Activated T-cell treated with anti-CD3 and anti-CD28 coated beads, Interleukin-2, amount 50 U/mL, for 24 hours (primary cell): Measurements from ENCODE around the gene DLX2.
"Not testable (repeated sequence)": the region's sequence is repeated elsewhere in the genome, so short reads cannot be mapped to it uniquely, and the experiment has no call there.

ENCODE experiments used
- DNase-seq: peaks from one replicate; pipeline ENCODE4 v3.0.0-alpha.2; 2020
- H3K27ac Mint-ChIP-seq: 2 replicates; pipeline ENCODE4 v1.8.0; 2020; ENCODE audit warnings: mild to moderate bottlenecking, mixed read lengths
- H3K27me3 Mint-ChIP-seq: 2 replicates; pipeline ENCODE4 v1.8.0; 2020; ENCODE audit warnings: mixed read lengths
- H3K36me3 Mint-ChIP-seq: 2 replicates; pipeline ENCODE4 v1.8.0; 2020; ENCODE audit warnings: low read depth, mixed read lengths
- H3K4me1 Mint-ChIP-seq: 2 replicates; pipeline ENCODE4 v1.8.0; 2020; ENCODE audit warnings: low read depth, mixed read lengths
- H3K4me3 Mint-ChIP-seq: 2 replicates; pipeline ENCODE4 v1.8.0; 2020; ENCODE audit warnings: mild to moderate bottlenecking, moderate library complexity, mixed read lengths
- H3K9me3 Mint-ChIP-seq: 2 replicates; pipeline ENCODE4 v1.8.0; 2020; ENCODE audit warnings: mixed read lengths

DLX2 gene

GRCh38 chr2:172102391-172103359, at the start of gene DLX2:
Gene DLX2, minus strand, starts transcription at chr2:172102900. Its CDS starts 362 bp downstream, at chr2:172102538.
- peak within 1 kb of the TSS; percentile 73 for H3K27ac Mint-ChIP-seq
- H3K4me1 Mint-ChIP-seq, result peaks cover 61% of the 10 kb centered on the region
- peaks cover 91% of the 10 kb centered on the region for H3K27me3 Mint-ChIP-seq
- no peaks in the 10 kb centered on the region for H3K9me3 Mint-ChIP-seq
- H3K4me3 Mint-ChIP-seq, result peak within 1 kb of the TSS; percentile 79
- H3K36me3 Mint-ChIP-seq, result no peaks in the 10 kb centered on the region
- peak; percentile 78 for DNase-seq

- Mint-ChIP-seq H3K27ac (no peak overlapping the region), H3K4me1 (peaks cover 2% of the 10 kb centered on the region), H3K36me3 (no peaks in the 10 kb centered on the region), H3K4me3 (no peak overlapping the region), H3K27me3 (peaks cover 6% of the 10 kb centered on the region), H3K9me3 (no peaks in the 10 kb centered on the region)
- DNase-seq, result no peak
These were observed 45.4 kb upstream of the DLX2 start for GRCh38 chr2:172147944-172148650.

GRCh38 chr2:172143817-172144216, 41.1 kb upstream of the DLX2 start:
- H3K4me3 Mint-ChIP-seq, result no peak overlapping the region
- H3K9me3 Mint-ChIP-seq, result no peaks in the 10 kb centered on the region
- no peaks in the 10 kb centered on the region for H3K4me1 Mint-ChIP-seq
- no peaks in the 10 kb centered on the region for H3K27me3 Mint-ChIP-seq
- no peaks in the 10 kb centered on the region for H3K36me3 Mint-ChIP-seq
- no peak for DNase-seq
- H3K27ac Mint-ChIP-seq, result no peak overlapping the region

DNA sequence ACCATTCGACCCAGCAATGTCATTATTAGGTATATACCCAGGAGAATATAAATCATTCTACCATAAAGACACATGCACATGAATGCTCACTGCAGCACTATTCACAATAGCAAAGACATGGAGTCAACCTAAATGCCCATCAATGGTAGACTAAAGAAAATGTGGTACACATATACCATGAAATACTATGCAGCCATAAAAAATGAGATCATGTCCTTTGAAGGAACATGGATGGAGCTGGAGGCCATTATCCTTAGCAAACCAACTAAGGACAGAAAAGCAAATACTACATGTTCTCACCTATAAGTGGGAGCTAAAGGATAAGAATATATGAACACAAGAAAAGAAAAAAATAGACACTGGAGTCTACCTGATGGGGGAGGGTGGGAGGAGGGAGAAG, 36.0 kb upstream of the DLX2 start:
- H3K27ac Mint-ChIP-seq, H3K36me3 Mint-ChIP-seq, H3K27me3 Mint-ChIP-seq, H3K9me3 Mint-ChIP-seq, H3K4me3 Mint-ChIP-seq, H3K4me1 Mint-ChIP-seq, DNase-seq: not testable (repeated sequence)

DNA sequence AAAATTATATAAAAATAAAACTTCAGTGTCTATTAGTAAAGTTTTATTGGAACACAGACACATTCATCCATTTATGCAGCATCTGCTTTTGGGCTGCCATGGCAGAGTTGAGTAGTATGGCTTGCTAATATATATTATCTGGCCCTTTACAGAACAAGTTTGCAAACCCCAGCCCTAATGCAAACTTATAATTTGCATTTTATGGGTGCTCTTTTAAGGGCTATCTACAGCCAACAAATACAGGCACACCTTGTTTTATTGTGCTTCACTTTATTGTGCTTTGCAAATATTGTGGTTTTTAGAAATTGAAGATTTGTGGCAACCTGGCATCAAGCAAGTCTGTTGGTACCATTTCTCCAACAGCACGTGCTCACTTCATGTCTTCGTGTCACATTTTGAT, 35.2 kb upstream of the DLX2 start:
- Mint-ChIP-seq H3K4me1 (no peaks in the 10 kb centered on the region), H3K27me3 (peaks cover 4% of the 10 kb centered on the region), H3K9me3 (no peaks in the 10 kb centered on the region), H3K36me3 (no peaks in the 10 kb centered on the region), H3K27ac (no peak overlapping the region), H3K4me3 (no peak overlapping the region)
- no peak for DNase-seq

DNA sequence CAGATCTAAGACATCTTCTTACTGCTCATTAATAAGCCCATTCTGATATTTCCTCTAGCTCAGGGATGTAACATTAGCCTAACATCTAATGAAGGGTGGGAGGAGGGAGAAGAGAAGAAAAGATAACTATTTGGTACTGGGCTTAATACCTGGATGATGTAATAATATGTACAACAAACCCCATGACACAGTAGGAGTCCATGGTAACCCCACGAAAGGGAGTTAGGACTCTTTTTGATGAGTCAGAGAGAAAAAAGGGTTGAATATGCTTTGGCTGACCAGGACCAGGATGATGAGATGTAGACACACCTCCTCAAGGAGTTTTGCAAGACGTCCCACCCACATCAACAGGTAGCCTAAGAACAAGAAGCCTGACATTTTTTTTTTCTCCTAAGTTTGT, 34.4 kb upstream of the DLX2 start:
- Mint-ChIP-seq H3K27ac (no peak overlapping the region), H3K9me3 (no peaks in the 10 kb centered on the region)

GRCh38 chr2:172135446-172135845, 32.7 kb upstream of the DLX2 start:
- no peak overlapping the region for H3K27ac Mint-ChIP-seq
- DNase-seq, result no peak
- H3K4me3 Mint-ChIP-seq, result no peak overlapping the region
- no peaks in the 10 kb centered on the region for H3K36me3 Mint-ChIP-seq
- H3K4me1 Mint-ChIP-seq, result no peaks in the 10 kb centered on the region
- no peaks in the 10 kb centered on the region for H3K9me3 Mint-ChIP-seq
- H3K27me3 Mint-ChIP-seq, result peaks cover 4% of the 10 kb centered on the region

More for the DNA sequence above, 34.4 kb upstream of the DLX2 start:
- DNase-seq, result no peak
- Mint-ChIP-seq H3K36me3 (no peaks in the 10 kb centered on the region), H3K4me1 (no peaks in the 10 kb centered on the region), H3K27me3 (peaks cover 4% of the 10 kb centered on the region), H3K4me3 (no peak overlapping the region)

- Mint-ChIP-seq H3K9me3 (peaks cover 3% of the 10 kb centered on the region), H3K27ac (no peak overlapping the region), H3K4me3 (no peak overlapping the region), H3K4me1 (no peaks in the 10 kb centered on the region), H3K27me3 (peaks cover 4% of the 10 kb centered on the region), H3K36me3 (no peaks in the 10 kb centered on the region)
- DNase-seq, result no peak
These were observed 31.6 kb upstream of the DLX2 start for GRCh38 chr2:172134270-172134669.

- no peak overlapping the region for H3K4me3 Mint-ChIP-seq
- no peak overlapping the region for H3K27ac Mint-ChIP-seq
- no peak for DNase-seq
- H3K9me3 Mint-ChIP-seq, result peaks cover 3% of the 10 kb centered on the region
- H3K27me3 Mint-ChIP-seq, result peaks cover 1% of the 10 kb centered on the region
- H3K4me1 Mint-ChIP-seq, result no peaks in the 10 kb centered on the region
- no peaks in the 10 kb centered on the region for H3K36me3 Mint-ChIP-seq
These were observed 29.2 kb upstream of the DLX2 start for GRCh38 chr2:172131713-172132555.

DNA sequence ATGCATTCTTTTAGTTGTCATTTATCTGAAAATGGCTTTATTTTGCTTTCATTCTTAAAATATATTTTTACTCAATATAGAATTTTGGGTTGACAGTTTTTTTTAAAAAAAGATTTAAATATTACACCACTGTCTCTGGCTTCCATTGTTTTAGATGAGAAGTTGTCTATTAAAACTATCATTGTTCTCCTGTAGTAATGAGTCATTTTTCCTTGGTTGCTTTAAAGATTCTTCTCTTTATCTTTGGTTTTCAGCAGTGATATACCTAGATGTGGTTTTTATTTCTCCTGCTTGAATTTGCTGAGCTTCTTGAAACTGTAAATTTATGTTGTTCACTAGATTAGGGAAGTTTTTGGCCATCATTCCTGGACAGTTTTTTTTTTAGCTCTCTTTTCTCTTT, 26.7 kb upstream of the DLX2 start:
- H3K4me1 Mint-ChIP-seq, result no peaks in the 10 kb centered on the region
- no peaks in the 10 kb centered on the region for H3K36me3 Mint-ChIP-seq
- no peak overlapping the region for H3K4me3 Mint-ChIP-seq
- no peak for DNase-seq
- H3K27me3 Mint-ChIP-seq, result no peaks in the 10 kb centered on the region
- H3K27ac Mint-ChIP-seq, result no peak overlapping the region
- H3K9me3 Mint-ChIP-seq, result peaks cover 3% of the 10 kb centered on the region

- H3K27me3 Mint-ChIP-seq, result no peaks in the 10 kb centered on the region
- H3K36me3 Mint-ChIP-seq, result no peaks in the 10 kb centered on the region
- H3K4me1 Mint-ChIP-seq, result no peaks in the 10 kb centered on the region
- no peak overlapping the region for H3K27ac Mint-ChIP-seq
- DNase-seq, result no peak
- peaks cover 3% of the 10 kb centered on the region for H3K9me3 Mint-ChIP-seq
- no peak overlapping the region for H3K4me3 Mint-ChIP-seq
These were observed 25.8 kb upstream of the DLX2 start for GRCh38 chr2:172128484-172128883.

DNA sequence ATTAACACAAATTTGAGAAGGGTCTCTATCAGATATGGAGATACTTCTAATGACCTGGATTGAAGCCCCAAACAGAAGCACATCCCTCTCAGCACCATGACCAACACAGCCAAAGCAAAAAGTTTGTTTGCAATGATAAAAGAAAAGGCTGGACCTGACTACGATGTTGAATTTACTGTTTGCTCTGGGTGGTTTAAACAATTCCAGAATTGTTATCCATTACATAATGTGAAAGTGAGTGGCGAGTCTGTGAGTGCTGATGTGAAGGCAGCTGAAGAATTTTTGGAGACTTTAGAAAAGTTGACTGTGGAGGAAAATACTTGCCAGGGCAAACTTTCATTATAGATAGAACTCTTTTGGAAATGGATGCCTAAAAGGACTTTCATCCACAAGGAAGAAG, 17.4 kb upstream of the DLX2 start:
- Mint-ChIP-seq H3K9me3 (no peaks in the 10 kb centered on the region), H3K27me3 (peaks cover 19% of the 10 kb centered on the region), H3K27ac (no peak overlapping the region), H3K4me3 (no peak overlapping the region), H3K4me1 (no peaks in the 10 kb centered on the region), H3K36me3 (no peaks in the 10 kb centered on the region)
- DNase-seq, result no peak

DNA sequence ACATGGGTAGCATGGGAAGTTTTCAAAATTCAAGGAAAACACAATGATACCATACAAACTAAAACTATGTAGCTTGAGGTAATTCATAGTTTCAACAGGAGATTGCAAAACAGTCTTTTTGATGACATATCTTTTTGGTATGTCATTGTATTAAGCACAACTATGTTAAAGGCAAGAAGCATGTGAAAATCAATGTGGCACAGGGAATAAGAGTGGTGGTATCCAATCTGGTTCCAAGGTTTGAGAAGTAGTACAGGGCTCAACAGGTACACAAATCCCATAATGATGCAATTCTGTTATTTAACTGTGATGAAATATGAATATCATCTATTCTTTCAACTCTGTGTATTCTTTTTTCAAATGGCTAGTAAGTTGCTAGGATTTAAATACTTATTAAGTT, 16.4 kb upstream of the DLX2 start:
- no peak for DNase-seq
- Mint-ChIP-seq H3K36me3 (no peaks in the 10 kb centered on the region), H3K27me3 (peaks cover 25% of the 10 kb centered on the region), H3K27ac (no peak overlapping the region), H3K4me1 (no peaks in the 10 kb centered on the region), H3K4me3 (no peak overlapping the region), H3K9me3 (no peaks in the 10 kb centered on the region)

GRCh38 chr2:172116107-172116506, 13.4 kb upstream of the DLX2 start:
- Mint-ChIP-seq H3K27ac (no peak overlapping the region), H3K9me3 (no peaks in the 10 kb centered on the region), H3K4me1 (no peaks in the 10 kb centered on the region), H3K27me3 (peaks cover 36% of the 10 kb centered on the region), H3K36me3 (no peaks in the 10 kb centered on the region), H3K4me3 (no peak overlapping the region)
- no peak for DNase-seq
